ENCODE measurements around the gene ACVRL1. TPM values are rescaled to one million over a fixed set of nuclear protein-coding genes. Genes with fewer than 3 reads are reported as not detected.
"Not testable (repeated sequence)": the region's sequence is repeated elsewhere in the genome, so short reads cannot be mapped to it uniquely, and the experiment has no call there.

The ACVRL1 gene
- total RNA-seq, 4 donors from 2014 or later: 68.4 to 318 (median 80.7) TPM

DNA sequence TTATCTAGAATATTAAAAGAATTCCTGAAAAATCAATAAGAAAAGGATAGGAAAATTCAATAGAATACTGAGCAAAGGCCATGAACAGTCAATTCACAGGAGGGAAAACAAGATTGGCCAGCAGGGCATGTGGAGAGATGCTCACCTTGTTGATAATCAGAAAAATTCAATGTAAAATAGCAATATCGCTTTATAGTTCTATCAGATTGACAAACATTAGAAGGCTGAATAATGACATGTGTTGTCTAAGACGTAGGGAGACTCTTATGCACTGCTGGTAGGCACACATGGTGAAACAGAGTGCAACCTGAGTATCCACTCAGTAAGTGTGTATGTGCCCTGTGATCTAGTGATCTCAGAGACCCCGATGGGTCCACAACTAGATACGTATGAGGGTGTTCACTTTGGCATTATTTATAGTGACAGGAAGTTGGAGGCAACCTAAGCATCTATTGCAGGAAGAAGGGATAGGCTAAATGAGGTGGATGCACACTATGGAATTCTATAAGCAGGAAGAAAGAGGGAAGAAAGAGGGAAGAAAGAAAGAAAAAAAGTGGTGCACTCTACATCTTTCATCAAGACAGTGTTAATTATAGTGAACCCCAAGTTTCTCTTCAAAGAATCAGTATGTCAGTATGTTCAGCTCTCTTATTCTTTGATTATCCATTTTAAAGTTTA lies 23.2 kb upstream of the ACVRL1 start:
- Histone ChIP-seq H3K27me3 (no peaks in the 10 kb centered on the region), H3K36me3 (no peaks in the 10 kb centered on the region), H3K27ac (no peak overlapping the region), H3K4me3 (no peak overlapping the region), H3K9me3 (no peaks in the 10 kb centered on the region), H3K4me1 (peaks cover 0 to 24% (median 7%) of the 10 kb centered on the region in 4 donors)
- 76 to 79% methylated on average over 4 of the region's 4 CpGs for WGBS, 2 donors
- no peak for DNase-seq (ENCODE audit: low spot score in 2 of 2)
- TF ChIP-seq EP300 (IDR thresholded peaks at IDR 0.05) (no peak), POLR2A (IDR thresholded peaks at IDR 0.05) (no peak)
- TF ChIP-seq, protein P1, sequence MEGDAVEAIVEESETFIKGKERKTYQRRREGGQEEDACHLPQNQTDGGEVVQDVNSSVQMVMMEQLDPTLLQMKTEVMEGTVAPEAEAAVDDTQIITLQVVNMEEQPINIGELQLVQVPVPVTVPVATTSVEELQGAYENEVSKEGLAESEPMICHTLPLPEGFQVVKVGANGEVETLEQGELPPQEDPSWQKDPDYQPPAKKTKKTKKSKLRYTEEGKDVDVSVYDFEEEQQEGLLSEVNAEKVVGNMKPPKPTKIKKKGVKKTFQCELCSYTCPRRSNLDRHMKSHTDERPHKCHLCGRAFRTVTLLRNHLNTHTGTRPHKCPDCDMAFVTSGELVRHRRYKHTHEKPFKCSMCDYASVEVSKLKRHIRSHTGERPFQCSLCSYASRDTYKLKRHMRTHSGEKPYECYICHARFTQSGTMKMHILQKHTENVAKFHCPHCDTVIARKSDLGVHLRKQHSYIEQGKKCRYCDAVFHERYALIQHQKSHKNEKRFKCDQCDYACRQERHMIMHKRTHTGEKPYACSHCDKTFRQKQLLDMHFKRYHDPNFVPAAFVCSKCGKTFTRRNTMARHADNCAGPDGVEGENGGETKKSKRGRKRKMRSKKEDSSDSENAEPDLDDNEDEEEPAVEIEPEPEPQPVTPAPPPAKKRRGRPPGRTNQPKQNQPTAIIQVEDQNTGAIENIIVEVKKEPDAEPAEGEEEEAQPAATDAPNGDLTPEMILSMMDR (IDR thresholded peaks at IDR 0.05): no peak

DNA sequence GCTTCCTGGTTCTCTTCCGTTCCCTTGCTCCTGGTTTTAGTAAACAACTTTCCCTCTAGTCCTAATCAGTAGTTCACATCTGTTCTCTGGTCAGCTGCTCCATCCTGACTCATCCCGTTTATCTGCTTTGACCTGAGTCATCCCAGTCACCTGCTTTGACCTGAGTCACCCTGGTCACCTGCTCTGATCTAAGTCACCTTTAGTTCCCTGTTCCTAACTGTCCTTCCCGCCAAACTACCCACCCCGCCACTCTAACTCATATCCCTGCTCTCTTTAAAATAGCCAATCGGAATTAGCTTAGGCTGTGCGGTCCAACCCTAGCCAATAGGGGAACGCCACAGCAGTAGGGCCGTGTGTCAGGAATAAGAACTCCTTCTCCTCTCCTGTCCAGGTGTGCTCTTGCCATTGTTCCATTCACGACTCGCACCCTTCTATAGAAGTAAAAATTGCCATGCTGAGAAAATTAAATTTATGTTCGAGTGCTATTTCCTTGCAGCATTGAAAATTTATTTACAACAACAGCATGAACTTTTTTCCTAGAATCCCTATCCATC lies 22.6 kb upstream of the ACVRL1 start:
- Histone ChIP-seq H3K36me3 (no peaks in the 10 kb centered on the region), H3K4me1 (peaks cover 0 to 24% (median 7%) of the 10 kb centered on the region in 4 donors), H3K9me3 (no peaks in the 10 kb centered on the region), H3K27ac (no peak overlapping the region), H3K27me3 (no peaks in the 10 kb centered on the region), H3K4me3 (no peak overlapping the region)
- no peak for DNase-seq (ENCODE audit: low spot score in 2 of 2)
- 90 to 92% methylated on average over 11 of the region's 11 CpGs for WGBS, 2 donors
- TF ChIP-seq EP300 (IDR thresholded peaks at IDR 0.05) (no peak), POLR2A (IDR thresholded peaks at IDR 0.05) (no peak)
- TF ChIP-seq, protein P1 (IDR thresholded peaks at IDR 0.05): no peak

DNA sequence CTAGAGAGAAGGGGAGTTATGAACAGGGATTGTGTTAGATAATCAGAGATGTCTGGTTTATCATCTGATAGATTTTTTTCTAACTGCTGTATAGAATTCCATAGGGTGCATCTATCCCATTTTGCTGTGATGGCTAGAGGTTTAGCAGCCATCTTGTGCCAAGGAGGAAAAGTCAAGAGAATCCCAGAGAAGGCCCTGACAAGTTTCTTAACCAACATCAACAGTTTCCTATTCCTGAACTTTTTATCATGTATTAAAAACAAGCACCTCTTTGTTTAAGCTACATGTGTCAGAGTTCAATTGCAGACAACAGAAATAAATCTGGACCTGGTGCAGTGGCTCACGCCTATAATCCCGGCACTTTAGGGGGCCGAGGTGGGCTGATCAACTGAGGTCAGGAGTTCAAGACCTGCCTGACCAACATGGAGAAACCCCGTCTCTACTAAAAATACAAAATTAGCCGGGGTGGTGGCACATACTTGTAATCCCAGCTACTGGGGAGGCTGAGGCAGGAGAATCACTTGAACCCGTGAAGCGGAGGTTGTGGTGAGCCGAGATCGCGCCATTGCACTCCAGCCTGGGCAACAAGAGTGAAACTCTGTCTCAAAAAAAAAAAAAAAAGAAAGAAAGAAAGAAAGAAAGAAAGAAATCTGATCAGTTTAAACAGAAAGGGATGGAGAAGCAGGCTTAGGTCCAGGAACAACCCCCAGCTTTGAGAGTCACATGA lies 21.8 kb upstream of the ACVRL1 start:
- not testable (repeated sequence) for H3K9me3 ChIP-seq; DNase-seq (ENCODE audit: low spot score in 2 of 2); H3K27me3 ChIP-seq; H3K4me3 ChIP-seq; H3K36me3 ChIP-seq
- Histone ChIP-seq H3K4me1 (peaks cover 0 to 24% (median 7%) of the 10 kb centered on the region in 4 donors), H3K27ac (peak overlapping the region in 3 of 4 donors; percentile 51 to 81 (median 76))
- 62 to 64% methylated on average over 10 of the region's 10 CpGs for WGBS, 2 donors

DNA sequence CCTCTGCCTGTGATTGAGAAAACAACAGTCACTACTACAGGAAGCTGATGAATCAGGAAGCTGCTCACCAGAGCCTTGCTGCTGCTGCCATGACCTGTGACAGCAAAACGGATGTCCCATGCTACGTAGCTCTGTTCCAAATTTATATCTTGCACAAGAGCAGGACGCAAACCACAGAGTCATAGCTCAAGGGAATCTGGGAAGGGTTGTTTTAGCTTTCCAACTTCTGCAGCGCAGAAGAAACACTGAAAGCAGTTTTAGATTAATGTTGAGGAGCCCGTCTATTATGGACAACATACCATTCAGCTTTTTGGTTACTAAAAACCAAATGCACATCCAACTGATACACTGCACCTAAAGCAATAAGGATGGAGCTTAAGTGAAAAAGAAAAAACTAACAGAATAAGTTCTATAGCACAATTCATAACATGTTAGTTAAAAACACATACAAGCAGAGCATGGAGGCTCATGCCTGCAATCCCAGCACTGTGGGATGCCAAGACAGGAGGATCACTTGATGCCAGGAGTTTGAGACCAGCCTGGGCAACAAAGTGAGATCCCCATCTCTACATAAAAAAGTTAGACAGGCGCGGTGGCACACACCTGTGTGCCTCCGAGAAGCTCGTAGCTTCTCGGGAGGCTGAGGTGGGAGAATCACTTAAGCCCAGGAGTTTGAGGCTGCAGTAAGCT lies 21.1 kb upstream of the ACVRL1 start:
- WGBS, 2 donors: 52% methylated on average over 10 of the region's 10 CpGs
- TF ChIP-seq EP300 (IDR thresholded peaks at IDR 0.05): peak; percentile 98
- peak in 1 of 2 donors; percentile 22 for TF ChIP-seq POLR2A (IDR thresholded peaks at IDR 0.05)
- TF ChIP-seq, protein P1 (IDR thresholded peaks at IDR 0.05): no peak
- Histone ChIP-seq H3K9me3 (no peaks in the 10 kb centered on the region), H3K4me1 (peaks cover 0 to 24% (median 7%) of the 10 kb centered on the region in 4 donors), H3K27me3 (no peaks in the 10 kb centered on the region), H3K36me3 (no peaks in the 10 kb centered on the region), H3K27ac (peak overlapping the region in 3 of 4 donors; percentile 51 to 81 (median 76)), H3K4me3 (no peak overlapping the region)
- peak; percentile 65 to 85 for DNase-seq (ENCODE audit: low spot score in 2 of 2)

DNA sequence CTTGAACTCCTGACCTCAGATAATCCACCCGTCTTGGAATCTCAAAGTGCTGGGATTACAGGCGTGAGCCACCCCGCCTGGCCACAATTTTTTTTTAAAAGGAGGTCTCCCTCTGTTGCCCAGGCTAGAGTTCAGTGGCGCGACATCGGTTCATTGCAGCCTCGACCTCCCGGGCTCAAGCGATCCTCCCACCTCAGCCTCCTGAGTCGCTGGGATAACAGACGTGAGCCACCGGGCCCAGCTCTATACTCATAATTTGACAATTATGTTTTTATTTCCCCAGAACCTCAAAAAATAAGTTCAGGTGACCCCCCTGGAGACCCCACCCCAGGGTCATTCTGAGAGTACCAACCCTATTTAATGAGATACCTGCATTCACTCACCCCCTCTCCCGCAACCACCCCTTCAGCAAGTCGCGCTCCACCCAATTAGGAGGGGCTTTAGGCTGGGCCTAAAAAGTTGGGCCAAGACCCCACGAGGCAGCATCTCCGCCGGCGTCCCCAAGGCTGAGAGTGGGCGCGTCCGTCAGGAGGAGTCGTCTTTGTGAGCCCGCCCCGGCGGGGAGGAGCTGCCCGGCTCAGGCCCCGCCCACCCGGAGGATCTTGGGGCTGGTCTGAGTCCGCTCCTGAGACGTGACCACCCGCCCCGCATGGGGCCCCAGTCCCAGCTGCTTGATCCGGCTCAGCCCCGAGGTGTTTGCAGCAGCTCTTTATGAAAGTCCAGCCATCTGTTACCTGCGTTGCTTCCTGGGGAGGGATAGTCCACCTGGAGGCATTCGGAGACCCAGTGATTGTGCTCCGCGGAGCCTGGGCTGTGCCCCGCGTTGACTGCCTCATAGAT lies 19.6 kb upstream of the ACVRL1 start, which contains the start of gene ANKRD33:
Gene ANKRD33, plus strand, starts transcription at position 628 of the 840 bp plus-strand sequence. Its CDS starts 84 bp downstream, at position 712.
- H3K4me3 ChIP-seq: no peak within 1 kb of the TSS
- H3K4me1 ChIP-seq: peaks cover 0 to 24% (median 7%) of the 10 kb centered on the region in 4 donors
- no peak for DNase-seq (ENCODE audit: low spot score in 2 of 2)
- 57 to 62% methylated on average over 35 to 41 of the region's 41 CpGs for WGBS, 2 donors
- H3K27ac ChIP-seq: no peak within 1 kb of the TSS
- H3K27me3 ChIP-seq: no peaks in the 10 kb centered on the region
- no peaks in the 10 kb centered on the region for H3K9me3 ChIP-seq
- no peaks in the 10 kb centered on the region for H3K36me3 ChIP-seq
- TF ChIP-seq POLR2A (IDR thresholded peaks at IDR 0.05) (no peak), EP300 (IDR thresholded peaks at IDR 0.05) (no peak)
- TF ChIP-seq, protein P1 (IDR thresholded peaks at IDR 0.05): no peak

Data from tibial nerve (tissue), 4 donors.